Lung (tissue), 12 donors: Measurements from ENCODE around the gene DEPP1. TPM values are rescaled to one million over a fixed set of nuclear protein-coding genes. Genes with fewer than 3 reads are reported as not detected.

Source experiments
- ATAC-seq: fragments of 200-7000 bp; cut with Tn5 transposase; one replicate; pipeline ENCODE4 v1.9.1; 2020; ENCODE audit warnings: moderate number of reproducible peaks; ENCODE audit not compliant: insufficient read depth, low FRiP score
- DNase-seq, 3 donors: peaks; one replicate each; pipeline ENCODE4 v3.0.0-alpha.2; 2013 to 2017
- H3K27ac ChIP-seq, 2 donors: one replicate each; pipeline ENCODE4 v1.5.1; 2013; ENCODE audit warnings: mild to moderate bottlenecking in 2 of 2, moderate library complexity in 2 of 2, control low read depth in 1 of 2, inconsistent platforms in 1 of 2, low read depth in 1 of 2, low read length in 1 of 2
- H3K27me3 ChIP-seq, 3 donors: one replicate each; pipeline ENCODE4 v1.5.1; 2013; ENCODE audit warnings: low read length in 2 of 3; ENCODE audit not compliant: control insufficient read depth in 3 of 3, insufficient read depth in 3 of 3
- H3K36me3 ChIP-seq, 4 donors: one replicate each; pipeline ENCODE4 v1.5.1; 2013; ENCODE audit warnings: low read length in 4 of 4, mild to moderate bottlenecking in 1 of 4, moderate library complexity in 1 of 4; ENCODE audit not compliant: control insufficient read depth in 4 of 4, insufficient read depth in 4 of 4
- H3K4me1 ChIP-seq, 5 donors: one replicate each; pipeline ENCODE4 v1.5.1; 2013; ENCODE audit warnings: low read length in 5 of 5, mild to moderate bottlenecking in 2 of 5, moderate library complexity in 1 of 5; ENCODE audit not compliant: control insufficient read depth in 5 of 5, insufficient read depth in 5 of 5
- H3K4me3 ChIP-seq: one replicate; pipeline ENCODE4 v1.5.1; 2013; ENCODE audit warnings: mild to moderate bottlenecking, control low read depth, moderate library complexity
- H3K9ac ChIP-seq, 2 donors: one replicate each; pipeline ENCODE4 v1.5.1; 2013; ENCODE audit warnings: low read length in 2 of 2, control low read depth in 1 of 2; ENCODE audit not compliant: insufficient read depth in 1 of 2
- H3K9me3 ChIP-seq, 4 donors: one replicate each; pipeline ENCODE4 v1.5.1; 2013; ENCODE audit warnings: low read length in 3 of 4, mild to moderate bottlenecking in 1 of 4, moderate library complexity in 1 of 4; ENCODE audit not compliant: control insufficient read depth in 4 of 4, insufficient read depth in 3 of 4
- CTCF ChIP-seq: IDR thresholded peaks from 2 replicates; pipeline ENCODE4 v1.5.1; 2012; ENCODE audit warnings: mild to moderate bottlenecking; ENCODE audit errors: control extremely low read depth, extremely low read depth
- WGBS, 2 donors: extraction: QIAGEN DNeasy Blood & Tissue Kit; methylation state at CpG; one replicate each; pipeline ENCODE4 v1.1.7; 2013; 5-methylcytosine and 5-hydroxymethylcytosine counted together
- polyA plus RNA-seq, 2 donors: library from polyadenylated mRNA; stranded (reverse); fragments of 200-250 nt; gene quantifications; one replicate each; pipeline ENCODE4 v1.2.1, GENCODE V29; 2013
- total RNA-seq, 2 donors: library from RNA; depleted of rRNA in 1 of 2; stranded (reverse); fragments of >200 nt in 1 of 2; gene quantifications; one replicate each; pipeline ENCODE4 v1.2.1, GENCODE V29; 2014 to 2021
- donor health status: control.
- donor health status: control.
- donor health status: Bipolar disorder and iron deficiency.
- donor health status: healthy.
- donor health status: DM: yes; HTN: yes; CAD: no.

The DEPP1 gene
- total and polyA plus RNA-seq, 4 donors: 37.0 to 149 (median 70.1) TPM

GRCh38 chr10:44968500-44969400 is 9.9 kb downstream of the DEPP1 start:
- TF ChIP-seq CTCF: no peak
- no peak overlapping the region for H3K4me3 ChIP-seq
- no peak overlapping the region for H3K9ac ChIP-seq
- ATAC-seq (no peak), DNase-seq (no peak)
- H3K9me3 ChIP-seq: peaks cover 0 to 2% (median 0%) of the 10 kb centered on the region in 4 donors
- 41 to 71% methylated on average over 11 of the region's 11 CpGs for WGBS, 2 donors
- H3K27ac ChIP-seq: peak overlapping the region; percentile 46 to 69
- H3K36me3 ChIP-seq: peaks cover 0 to 23% (median 0%) of the 10 kb centered on the region in 4 donors
- H3K4me1 ChIP-seq: peaks cover 14 to 34% (median 23%) of the 10 kb centered on the region in 5 donors
- no peaks in the 10 kb centered on the region for H3K27me3 ChIP-seq

DNA sequence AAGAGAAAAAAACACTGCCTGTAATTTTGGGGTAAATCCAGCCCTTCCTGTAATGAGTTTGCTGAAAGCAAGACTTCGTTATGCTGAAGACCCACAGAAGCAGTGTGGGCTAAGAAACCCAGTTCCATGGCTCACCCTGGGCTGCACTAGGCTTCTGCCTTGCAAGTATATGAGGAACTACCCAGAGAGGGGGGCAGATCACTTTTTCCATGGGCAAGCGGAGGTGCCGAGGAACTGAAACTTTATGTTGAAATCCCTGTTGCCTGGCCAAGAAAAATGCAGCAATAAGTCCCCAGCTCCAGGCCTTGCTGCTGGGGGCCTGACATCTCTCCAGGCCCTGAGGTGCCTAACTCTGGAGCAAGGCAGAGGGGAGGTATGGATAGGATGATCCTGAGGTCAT is 10.5 kb downstream of the DEPP1 start:
- Histone ChIP-seq H3K27ac (peak overlapping the region; percentile 53 to 69), H3K4me1 (peaks cover 14 to 36% (median 27%) of the 10 kb centered on the region in 5 donors), H3K27me3 (no peaks in the 10 kb centered on the region), H3K9ac (no peak overlapping the region), H3K9me3 (peaks cover 0 to 2% (median 0%) of the 10 kb centered on the region in 4 donors), H3K36me3 (peaks cover 0 to 23% (median 0%) of the 10 kb centered on the region in 4 donors), H3K4me3 (no peak overlapping the region)
- WGBS, 2 donors: 15 to 26% methylated on average over 3 of the region's 3 CpGs
- peak; percentile 54 to 86 (median 74) for DNase-seq
- no peak for TF ChIP-seq CTCF
- peak; percentile 36 for ATAC-seq

GRCh38 chr10:44967616-44968015 is 11.0 kb downstream of the DEPP1 start:
- Histone ChIP-seq H3K4me3 (no peak overlapping the region), H3K4me1 (peaks cover 14 to 34% (median 27%) of the 10 kb centered on the region in 5 donors), H3K27me3 (no peaks in the 10 kb centered on the region), H3K9me3 (peaks cover 0 to 2% (median 0%) of the 10 kb centered on the region in 4 donors), H3K27ac (peak overlapping the region; percentile 53 to 69), H3K9ac (no peak overlapping the region), H3K36me3 (peaks cover 0 to 23% (median 0%) of the 10 kb centered on the region in 4 donors)
- TF ChIP-seq CTCF: no peak
- DNase-seq (no peak), ATAC-seq (no peak)
- 30 to 64% methylated on average over 4 of the region's 4 CpGs for whole genome bisulfite sequencing, 2 donors
